NOMO-1 treated with DMSO at 0.1 percent for 48 hours (cell line): ENCODE data around the gene PRKX.
"Not testable (repeated sequence)": the region's sequence is repeated elsewhere in the genome, so short reads cannot be mapped to it uniquely, and the experiment has no call there.

Source experiments
- DNase-seq: peaks from one replicate; lab custom pipeline; 2025; ENCODE audit not compliant: unreplicated experiment; lab: John Stamatoyannopoulos, UW

PRKX gene

GRCh38 chrX:3713225-3713936 is at the start of gene PRKX:
TSS of gene PRKX (minus strand) at chrX:3713649. CDS start at chrX:3713253, 396 bp downstream.
- peak; percentile 57 for DNase-seq

- DNase-seq: peak; percentile 62
These were observed 49.7 kb upstream of the PRKX start for GRCh38 chrX:3763111-3763510.

- no peak for DNase-seq
These were observed 44.1 kb upstream of the PRKX start for GRCh38 chrX:3757510-3758025.

- no peak for DNase-seq
These were observed 34.7 kb upstream of the PRKX start for GRCh38 chrX:3748052-3748559.

GRCh38 chrX:3743801-3744439 is 30.5 kb upstream of the PRKX start:
- peak; percentile 26 for DNase-seq

GRCh38 chrX:3740946-3741345 is 27.5 kb upstream of the PRKX start:
- not testable (repeated sequence) for DNase-seq

- no peak for DNase-seq
These were observed 25.1 kb upstream of the PRKX start for GRCh38 chrX:3738509-3738908.

GRCh38 chrX:3736536-3736935 is 23.1 kb upstream of the PRKX start:
- not testable (repeated sequence) for DNase-seq

GRCh38 chrX:3735891-3736290 is 22.4 kb upstream of the PRKX start:
- not testable (repeated sequence) for DNase-seq

GRCh38 chrX:3734456-3734855 is 21.0 kb upstream of the PRKX start:
- DNase-seq: not testable (repeated sequence)

- DNase-seq: no peak
These were observed 19.6 kb upstream of the PRKX start for GRCh38 chrX:3733043-3733430.

- not testable (repeated sequence) for DNase-seq
These were observed 19.0 kb upstream of the PRKX start for GRCh38 chrX:3732326-3733042.

- no peak for DNase-seq
These were observed 15.0 kb upstream of the PRKX start for GRCh38 chrX:3728454-3728853.

- DNase-seq: not testable (repeated sequence)
These were observed 10.0 kb upstream of the PRKX start for GRCh38 chrX:3723460-3723859.

GRCh38 chrX:3717742-3718420 is 4.4 kb upstream of the PRKX start:
- no peak for DNase-seq

GRCh38 chrX:3715921-3716320 is 2.5 kb upstream of the PRKX start:
- DNase-seq: no peak

GRCh38 chrX:3714706-3715479 is 1.4 kb upstream of the PRKX start:
- not testable (repeated sequence) for DNase-seq

GRCh38 chrX:3713937-3714434 is 537 bp upstream of the PRKX start:
- no peak for DNase-seq

GRCh38 chrX:3712870-3713224 is 602 bp downstream of the PRKX start:
- no peak for DNase-seq
